GM12878 (cell line): ENCODE measurements around the gene MGARP. TPM values are rescaled to one million over a fixed set of nuclear protein-coding genes. Genes with fewer than 3 reads are reported as not detected.

ENCODE experiments used
- ATAC-seq: fragments of 200-7000 bp; cut with Tn5 transposase; 3 replicates; pipeline ENCODE4 v1.9.1; 2020; ENCODE audit warnings: mild to moderate bottlenecking, moderate library complexity
- BruUV-seq: library from RNA; stranded (reverse); fragments of 400-500 nt; replicated peaks from 2 replicates; lab custom pipeline; 2021; lab: Mats Ljungman, UMichigan
- CTCF ChIA-PET: fragments of 300-600 bp; sonication (Branson Sonifier 250); formaldehyde crosslinking; extraction: SDS; loops from one replicate; lab custom pipeline; 2021; ENCODE audit warnings: inconsistent platforms; lab: Yijun Ruan, JAX
- POLR2A ChIA-PET: fragments of 350-600 bp; formaldehyde crosslinking; extraction: SDS; loops from one replicate; lab custom pipeline; 2021; ENCODE audit warnings: inconsistent platforms; lab: Charles Lee
- RAD21 ChIA-PET: fragments of 300-600 bp; sonication (Branson Sonifier 250); formaldehyde crosslinking; loops from one replicate; lab custom pipeline; 2023; ENCODE audit warnings: antibody characterized with exemption; ENCODE audit not compliant: unreplicated experiment; lab: Charles Lee
- SMC1A ChIA-PET: fragments of 300-600 bp; sonication (Branson Sonifier 250); formaldehyde crosslinking; loops from one replicate; lab custom pipeline; 2023; ENCODE audit not compliant: unreplicated experiment, uncharacterized antibody; lab: Charles Lee
- DNase-seq: peaks from one replicate; pipeline ENCODE4 v3.0.0-alpha.2; 2011; ENCODE audit warnings: low read depth, low spot score
- FAIRE-seq: peaks from 3 replicates; lab custom pipeline; 2011; peaks lifted over from hg19 to GRCh38; lab: Jason Lieb, UNC
- H2AFZ ChIP-seq: 2 replicates; pipeline ENCODE4 v1.6.0; 2011; ENCODE audit warnings: low read depth, low read length, control low read depth; ENCODE audit not compliant: control insufficient read depth
- H3K27ac ChIP-seq: 2 replicates; pipeline ENCODE4 v1.5.1; 2011; ENCODE audit warnings: control low read depth; ENCODE audit not compliant: control insufficient read depth, insufficient read depth
- H3K27me3 ChIP-seq, 2 experiments: replicated peaks in 1 of 2; 2 replicates each; pipeline versions ENCODE4 v1.6.0 to v1.6.1; 2011; ENCODE audit warnings: low read length in 1 of 2; ENCODE audit not compliant: control insufficient read depth in 2 of 2, insufficient read depth in 2 of 2
- H3K36me3 ChIP-seq, 2 experiments: 2 replicates each; pipeline ENCODE4 v1.5.1; 2011; ENCODE audit warnings: low read length in 1 of 2; ENCODE audit not compliant: control insufficient read depth in 2 of 2, insufficient read depth in 2 of 2
- H3K4me1 ChIP-seq: 2 replicates; pipeline ENCODE4 v1.6.1; 2011; ENCODE audit warnings: mild to moderate bottlenecking, low read length, moderate library complexity, mixed read lengths; ENCODE audit not compliant: control insufficient read depth, insufficient read depth
- H3K4me2 ChIP-seq: 2 replicates; pipeline ENCODE4 v1.6.0; 2011; ENCODE audit warnings: control low read depth; ENCODE audit not compliant: control insufficient read depth, insufficient read depth
- H3K4me3 ChIP-seq: fragments of 200-600 bp; sonication (generic); 2 replicates; pipeline ENCODE4 v1.5.1; 2016
- H3K79me2 ChIP-seq: 2 replicates; pipeline ENCODE4 v1.6.0; 2011; ENCODE audit warnings: low read length; ENCODE audit not compliant: control insufficient read depth, insufficient read depth
- H3K9ac ChIP-seq: 2 replicates; pipeline ENCODE4 v1.8.0; 2011; ENCODE audit warnings: low read length, control low read depth, mixed read lengths; ENCODE audit not compliant: control insufficient read depth, insufficient read depth
- H3K9me3 ChIP-seq: replicated peaks from 3 replicates; pipeline ENCODE4 v1.5.1; 2011; ENCODE audit warnings: mild to moderate bottlenecking, low read length; ENCODE audit not compliant: control insufficient read depth, insufficient read depth
- H4K20me1 ChIP-seq: 2 replicates; pipeline ENCODE4 v1.6.0; 2011; ENCODE audit not compliant: control insufficient read depth, insufficient read depth
- CBX5 ChIP-seq: sonication (generic); IDR thresholded peaks from 2 replicates; pipeline ENCODE4 v1.6.1; 2016; ENCODE audit warnings: low read depth, moderate library complexity, mild to moderate bottlenecking, inconsistent platforms
- CHD1 ChIP-seq: IDR thresholded peaks from 2 replicates; pipeline ENCODE4 v1.6.1; 2012; ENCODE audit warnings: low read depth, low read length, improper control_type of control experiment
- ESRRA ChIP-seq: IDR thresholded peaks from 2 replicates; pipeline ENCODE4 v1.6.1; 2012; ENCODE audit warnings: mild to moderate bottlenecking, low read length, improper control_type of control experiment
- HCFC1 ChIP-seq: fragments of 150-350 bp; IDR thresholded peaks from 2 replicates; pipeline ENCODE4 v1.6.1; 2014; ENCODE audit warnings: low read length
- KDM1A ChIP-seq: fragments of 200-600 bp; sonication (generic); IDR thresholded peaks from 2 replicates; pipeline ENCODE4 v1.6.1; 2016; ENCODE audit warnings: borderline replicate concordance
- NR2F1 ChIP-seq: fragments of 450-650 bp; conservative IDR thresholded peaks from 2 replicates; pipeline ENCODE4 v1.6.1; 2017; ENCODE audit warnings: mild to moderate bottlenecking
- POLR2AphosphoS2 ChIP-seq: IDR thresholded peaks from 2 replicates; pipeline ENCODE4 v1.6.1; 2011; ENCODE audit warnings: low read depth, mild to moderate bottlenecking, low read length, improper control_type of control experiment, moderate library complexity
- RELA ChIP-seq: fragments of 450-650 bp; IDR thresholded peaks from 2 replicates; pipeline ENCODE4 v1.8.0; 2014; ENCODE audit warnings: borderline replicate concordance; ENCODE audit not compliant: partially characterized antibody
- RUNX3 ChIP-seq: IDR thresholded peaks from 2 replicates; pipeline ENCODE4 v1.6.1; 2012; ENCODE audit warnings: low read length, inconsistent platforms
- SIN3A ChIP-seq: IDR thresholded peaks from 2 replicates; pipeline ENCODE4 v1.6.1; 2012; ENCODE audit warnings: low read depth, low read length, improper control_type of control experiment
- SRF ChIP-seq, 2 experiments: IDR thresholded peaks; 2 replicates each; pipeline ENCODE4 v1.6.1; 2011; ENCODE audit warnings: low read depth in 2 of 2, low read length in 2 of 2, mild to moderate bottlenecking in 1 of 2, moderate library complexity in 1 of 2
- SUZ12 ChIP-seq: fragments of 200-600 bp; sonication (generic); IDR thresholded peaks from one replicate; pipeline ENCODE4 v1.6.1; 2018; ENCODE audit warnings: antibody characterized with exemption, mild to moderate bottlenecking; ENCODE audit not compliant: unreplicated experiment
- TCF12 ChIP-seq: IDR thresholded peaks from 2 replicates; pipeline ENCODE4 v1.6.1; 2011; ENCODE audit warnings: low read depth, mild to moderate bottlenecking, low read length
- ZZZ3 ChIP-seq: IDR thresholded peaks from 2 replicates; pipeline ENCODE4 v1.6.1; 2011; ENCODE audit warnings: low read depth; ENCODE audit not compliant: control insufficient read depth, insufficient read length
- WGBS: methylation state at CpG from one replicate; pipeline ENCODE4 v1.1.6; 2016; ENCODE audit warnings: low lambda C conversion rate; ENCODE audit not compliant: insufficient replicate concordance, insufficient coverage; ENCODE audit errors: missing lambda C conversion rate; 5-methylcytosine and 5-hydroxymethylcytosine counted together
- in situ Hi-C: fragments of 300-500 bp; cut with MboI; formaldehyde crosslinking; loops from 9 replicates; pipeline ENCODE4 v1.14.3; 2018; ENCODE audit warnings: mixed read lengths
- intact Hi-C: fragments of 100-400 bp; cut with micrococcal nuclease; formaldehyde crosslinking; loops from one replicate; pipeline ENCODE4 v1.14.2; 2022; ENCODE audit not compliant: unreplicated experiment
- polyA plus RNA-seq, 11 experiments: library from polyadenylated mRNA; depleted of rRNA in 4 of 11; unstranded in 6 of 11; stranded (reverse) in 5 of 11; fragments of >200 nt; fragmentation: Nextera tagmentation in 4 of 11; fragmentation: Illumina TruSeq in 1 of 11; extraction: Ambion mirVana in 4 of 11; extraction: Trizol in 1 of 11; gene quantifications; 1 replicate in 1 of 11; 2 replicates in 10 of 11; pipeline versions ENCODE4 v1.2.1 to v1.2.3, GENCODE V29; 2011 to 2016; ENCODE audit warnings: inconsistent platforms in 2 of 11, missing spikeins in 2 of 11, low read depth in 1 of 11
- total RNA-seq, 4 experiments: library from RNA; depleted of rRNA in 3 of 4; stranded (reverse); fragments of >200 nt in 3 of 4; fragmentation: Illumina TruSeq in 1 of 4; extraction: Trizol in 1 of 4; gene quantifications; 2 replicates each; pipeline versions ENCODE4 v1.2.1 to v1.2.3, GENCODE V29; 2013 to 2021
- TF ChIP-seq, protein P1 (sequence below): IDR thresholded peaks from 2 replicates; pipeline ENCODE4 v1.6.1; 2011; ENCODE audit warnings: low read depth, low read length, improper control_type of control experiment, borderline replicate concordance
- TF ChIP-seq, protein P2 (sequence below): fragments of 150-350 bp; IDR thresholded peaks from 2 replicates; pipeline ENCODE4 v1.6.1; 2014; ENCODE audit warnings: mild to moderate bottlenecking, low read depth, low read length

Gene MGARP
- total and polyA plus RNA-seq, 10 of the 15 experiments (the other 5 are each of a cell fraction or from before 2014, with no cell fraction given): 0.04 to 0.23 (median 0.08) TPM; not detected in 7

DNA sequence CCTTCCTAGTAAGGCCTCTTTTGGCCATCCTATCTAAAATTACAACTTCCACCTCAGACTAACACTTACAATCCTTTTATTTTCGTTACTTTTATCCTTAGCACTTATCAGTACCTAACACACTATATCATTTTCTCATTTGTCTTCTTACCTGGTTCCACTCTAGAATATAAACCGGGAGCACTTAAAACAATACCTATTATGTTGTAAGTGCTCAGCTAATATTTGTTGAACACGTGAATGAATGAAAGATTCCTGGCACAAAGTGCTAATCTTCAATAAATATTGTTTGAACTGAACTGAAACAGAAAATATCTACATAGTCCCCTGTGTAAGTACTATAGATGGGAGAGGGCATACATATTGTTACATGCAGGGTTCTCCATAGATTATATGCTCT lies 14.4 kb downstream of the MGARP start:
- no peak for FAIRE-seq
- Histone ChIP-seq H3K27ac (no peak overlapping the region), H3K9ac (no peak overlapping the region), H3K4me2 (peak overlapping the region; percentile 68; the same call in 1 of the 2 replicates), H3K4me1 (peaks cover 19% of the 10 kb centered on the region), H3K27me3 (no peaks in the 10 kb centered on the region), H3K4me3 (no peak overlapping the region), H3K79me2 (no peaks in the 10 kb centered on the region), H4K20me1 (no peaks in the 10 kb centered on the region), H3K36me3 (no peaks in the 10 kb centered on the region), H2AFZ (no peak overlapping the region), H3K9me3 (no peaks in the 10 kb centered on the region)
- WGBS: 47% methylated on average over 3 of the region's 3 CpGs
- ChIA-PET RAD21 (interaction anchor here (4.4 kb wide), 1 partner anchor 31 kb away, joined by 22 read pairs; no protein-coding TSS in a partner anchor), CTCF (interaction anchor here (1.0 to 3.1 kb wide), 6 partner anchors 11 to 245 kb away, joined by 4 to 16 read pairs (median 4); no protein-coding TSS in a partner anchor), SMC1A (interaction anchor here (1.0 to 2.2 kb wide), 9 partner anchors 9 to 168 kb away, joined by 3 to 9 read pairs (median 3); no protein-coding TSS in a partner anchor), POLR2A (interaction anchor here (0.7 to 1.2 kb wide), 2 partner anchors 30 to 31 kb away, joined by 3 to 4 read pairs; no protein-coding TSS in a partner anchor)
- in situ Hi-C loops (no loop called here), intact Hi-C loops (loop anchor here (2.0 to 5.0 kb wide), 2 partner anchors 29 to 38 kb away; no protein-coding TSS in a partner anchor)
- no peak for TF ChIP-seq RUNX3
- TF ChIP-seq HCFC1: no peak
- no peak for TF ChIP-seq SIN3A
- no TSS peak for BruUV-seq
- DNase-seq: no peak
- ATAC-seq: no peak

DNA sequence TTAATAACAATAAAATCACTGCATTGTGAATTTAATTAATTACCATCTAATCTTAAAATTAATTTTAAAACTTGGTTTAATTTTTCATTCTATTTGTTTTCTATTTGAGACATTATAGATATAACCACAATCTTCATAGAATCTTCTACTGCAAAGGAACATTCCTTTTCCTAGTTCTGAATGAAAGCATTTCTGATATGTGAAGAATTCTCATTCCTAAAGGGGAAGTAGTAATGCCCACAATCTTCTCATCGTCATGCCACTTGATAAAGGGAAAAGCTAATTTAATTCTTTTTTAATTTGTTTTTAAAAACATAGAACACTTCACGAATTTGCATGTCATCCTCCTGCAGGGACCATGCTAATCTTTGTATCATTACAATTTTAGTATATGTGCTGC lies 23.7 kb downstream of the MGARP start:
- ChIA-PET POLR2A (no interaction called here), CTCF (interaction anchor here (0.9 to 1.6 kb wide), 3 partner anchors 12 to 226 kb away, joined by 3 to 4 read pairs (median 3); no protein-coding TSS in a partner anchor), RAD21 (no interaction called here), SMC1A (interaction anchor here (0.9 to 1.3 kb wide), 3 partner anchors 10 to 12 kb away, joined by 3 read pairs; no protein-coding TSS in a partner anchor)
- in situ Hi-C loops: no loop called here
- H4K20me1 ChIP-seq: no peaks in the 10 kb centered on the region
- peaks cover 0 to 3% of the 10 kb centered on the region in 2 experiments; a peak in 1 of 4 replicates for H3K27me3 ChIP-seq
- FAIRE-seq: no peak
- H3K79me2 ChIP-seq: no peaks in the 10 kb centered on the region
- no peak overlapping the region for H3K9ac ChIP-seq
- no peaks in the 10 kb centered on the region for H3K9me3 ChIP-seq
- no peaks in the 10 kb centered on the region for H3K36me3 ChIP-seq
- no peaks in the 10 kb centered on the region for H3K4me1 ChIP-seq
- intact Hi-C loops: no loop called here
- H3K4me2 ChIP-seq: no peak overlapping the region
- no peak overlapping the region for H2AFZ ChIP-seq
- no peak for ATAC-seq
- no peak for DNase-seq
- no TSS peak for BruUV-seq
- no peak overlapping the region for H3K27ac ChIP-seq
- no peak overlapping the region for H3K4me3 ChIP-seq
- WGBS: 0% methylated on average over 2 of the region's 2 CpGs
- TF ChIP-seq KDM1A (no peak), RELA (no peak), ZZZ3 (no peak), SRF (IDR thresholded peaks at IDR 0.05; ENCODE audit: low read depth in 2 of 2, low read length in 2 of 2) (no peak), CHD1 (no peak), CBX5 (no peak), SUZ12 (no peak), POLR2AphosphoS2 (no peak), ESRRA (no peak), TCF12 (no peak), NR2F1 (no peak)
- TF ChIP-seq, protein P1, sequence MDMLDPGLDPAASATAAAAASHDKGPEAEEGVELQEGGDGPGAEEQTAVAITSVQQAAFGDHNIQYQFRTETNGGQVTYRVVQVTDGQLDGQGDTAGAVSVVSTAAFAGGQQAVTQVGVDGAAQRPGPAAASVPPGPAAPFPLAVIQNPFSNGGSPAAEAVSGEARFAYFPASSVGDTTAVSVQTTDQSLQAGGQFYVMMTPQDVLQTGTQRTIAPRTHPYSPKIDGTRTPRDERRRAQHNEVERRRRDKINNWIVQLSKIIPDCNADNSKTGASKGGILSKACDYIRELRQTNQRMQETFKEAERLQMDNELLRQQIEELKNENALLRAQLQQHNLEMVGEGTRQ: no peak
- TF ChIP-seq, protein P2, sequence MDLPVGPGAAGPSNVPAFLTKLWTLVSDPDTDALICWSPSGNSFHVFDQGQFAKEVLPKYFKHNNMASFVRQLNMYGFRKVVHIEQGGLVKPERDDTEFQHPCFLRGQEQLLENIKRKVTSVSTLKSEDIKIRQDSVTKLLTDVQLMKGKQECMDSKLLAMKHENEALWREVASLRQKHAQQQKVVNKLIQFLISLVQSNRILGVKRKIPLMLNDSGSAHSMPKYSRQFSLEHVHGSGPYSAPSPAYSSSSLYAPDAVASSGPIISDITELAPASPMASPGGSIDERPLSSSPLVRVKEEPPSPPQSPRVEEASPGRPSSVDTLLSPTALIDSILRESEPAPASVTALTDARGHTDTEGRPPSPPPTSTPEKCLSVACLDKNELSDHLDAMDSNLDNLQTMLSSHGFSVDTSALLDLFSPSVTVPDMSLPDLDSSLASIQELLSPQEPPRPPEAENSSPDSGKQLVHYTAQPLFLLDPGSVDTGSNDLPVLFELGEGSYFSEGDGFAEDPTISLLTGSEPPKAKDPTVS: no peak
